ENCODE data around the gene TBX6.

TBX6 gene

GRCh38 chr16:30091474-30092372, at the start of gene TBX6:
TSS of gene TBX6 (minus strand) at chr16:30091924. CDS start at chr16:30091193, 731 bp downstream.
- TF ChIP-seq RARB (CRISPR knock-in tag; IDR thresholded peaks at IDR 0.05): no peak
- 0 out of 2 replicates have a peak, but pooled peaks have one; percentile 22 for TF ChIP-seq ZFP3 (CRISPR knock-in tag; IDR thresholded peaks at IDR 0.05)
- peak; percentile 61; the same call in 1 of the 2 replicates for TF ChIP-seq TSHZ2 (CRISPR knock-in tag; IDR thresholded peaks at IDR 0.05)
- TF ChIP-seq CSDC2 (CRISPR knock-in tag; IDR thresholded peaks at IDR 0.05): 0 out of 2 replicates have a peak, but pooled peaks have one; percentile 12
- no peak for TF ChIP-seq BACH2 (CRISPR knock-in tag; IDR thresholded peaks at IDR 0.05; ENCODE audit: borderline replicate concordance)
- TF ChIP-seq PATZ1 (CRISPR knock-in tag; IDR thresholded peaks at IDR 0.05; ENCODE audit: borderline replicate concordance): no peak
- TF ChIP-seq OSR1 (CRISPR knock-in tag; IDR thresholded peaks at IDR 0.05): no peak
- TF ChIP-seq POU6F1 (CRISPR knock-in tag; IDR thresholded peaks at IDR 0.05; ENCODE audit: borderline replicate concordance, low read depth): no peak
- no peak for TF ChIP-seq CSRNP3 (CRISPR knock-in tag; IDR thresholded peaks at IDR 0.05)
- no peak for TF ChIP-seq CREB5 (CRISPR knock-in tag; IDR thresholded peaks at IDR 0.05; ENCODE audit: low read depth)
- TF ChIP-seq SNAI2 (CRISPR knock-in tag; IDR thresholded peaks at IDR 0.05): peak; percentile 58; the same call in 1 of the 2 replicates
- TF ChIP-seq PPARA (CRISPR knock-in tag; IDR thresholded peaks at IDR 0.05; ENCODE audit: borderline replicate concordance): no peak
- no peak for TF ChIP-seq GLIS3 (CRISPR knock-in tag; IDR thresholded peaks at IDR 0.05)
- no peak for TF ChIP-seq ESRRG (CRISPR knock-in tag; IDR thresholded peaks at IDR 0.05)
- TF ChIP-seq ARNTL (CRISPR knock-in tag; IDR thresholded peaks at IDR 0.05; ENCODE audit: borderline replicate concordance, low read depth): no peak
- TF ChIP-seq TCF4 (CRISPR knock-in tag; IDR thresholded peaks at IDR 0.05; ENCODE audit: borderline replicate concordance): no peak
- no peak for TF ChIP-seq ZNF8 (CRISPR knock-in tag; IDR thresholded peaks at IDR 0.05)
- no peak for TF ChIP-seq ZC3H10 (CRISPR knock-in tag; IDR thresholded peaks at IDR 0.05)
- no peak for TF ChIP-seq TOX (CRISPR knock-in tag; IDR thresholded peaks at IDR 0.05; ENCODE audit: borderline replicate concordance)
- no peak for TF ChIP-seq ISL1 (CRISPR knock-in tag; IDR thresholded peaks at IDR 0.05)
- no peak for TF ChIP-seq ZNF70 (CRISPR knock-in tag; IDR thresholded peaks at IDR 0.05)
- TF ChIP-seq ZFP30 (CRISPR knock-in tag; IDR thresholded peaks at IDR 0.05): no peak; the same call in 1 of the 2 replicates
- no peak for TF ChIP-seq ZNF565 (CRISPR knock-in tag; conservative IDR thresholded peaks at IDR 0.05; ENCODE audit: low read depth)
- peak; percentile 92 for ATAC-seq
